HEK293 (cell line): ENCODE measurements around the gene COL6A1.

Experiments used
- CTCF ChIA-PET: fragments of 350-600 bp; formaldehyde crosslinking; extraction: SDS; loops from one replicate; lab custom pipeline; 2021; ENCODE audit warnings: antibody characterized with exemption; lab: Yijun Ruan, JAX
- POLR2A ChIA-PET: fragments of 300-600 bp; formaldehyde crosslinking; extraction: SDS; loops from one replicate; lab custom pipeline; 2020; ENCODE audit warnings: antibody characterized with exemption, inconsistent platforms; lab: Yijun Ruan, JAX
- H3K27ac ChIP-seq: fragments of 200-500 bp; sonication (Bioruptor generic); 2 replicates; pipeline ENCODE4 v1.5.1; 2014; ENCODE audit warnings: low read depth, low read length, control low read depth, inconsistent platforms; ENCODE audit errors: extremely low read depth
- H3K36me3 ChIP-seq, 2 experiments: fragments of 200-500 bp in 1 of 2; sonication (Bioruptor generic) in 1 of 2; 1 replicate in 1 of 2; 2 replicates in 1 of 2; pipeline ENCODE4 v1.5.1; 2014 to 2017; ENCODE audit warnings: inconsistent platforms in 2 of 2, low read length in 2 of 2; ENCODE audit not compliant: control insufficient read depth in 2 of 2, insufficient read depth in 1 of 2
- H3K4me1 ChIP-seq: fragments of 200-500 bp; sonication (Bioruptor generic); 2 replicates; pipeline ENCODE4 v1.5.1; 2014; ENCODE audit warnings: mild to moderate bottlenecking, low read length, inconsistent platforms; ENCODE audit not compliant: control insufficient read depth, insufficient read depth
- H3K4me3 ChIP-seq: 2 replicates; pipeline ENCODE4 v1.5.1; 2011; ENCODE audit warnings: low read depth, mild to moderate bottlenecking, control low read depth, low read length, moderate library complexity
- H3K9me3 ChIP-seq: fragments of 200-500 bp; sonication (Bioruptor generic); 2 replicates; pipeline ENCODE4 v1.5.1; 2014; ENCODE audit warnings: low read depth, low read length, inconsistent platforms; ENCODE audit not compliant: control insufficient read depth, insufficient read depth
- KLF8 ChIP-seq: fragments of 450-650 bp; formaldehyde crosslinking; IDR thresholded peaks from 2 replicates; pipeline ENCODE4 v1.5.1; 2016; ENCODE audit warnings: missing biosample characterization, missing genetic modification characterization
- MEIS1 ChIP-seq: sonication (generic); formaldehyde crosslinking; IDR thresholded peaks from 2 replicates; pipeline ENCODE4 v1.8.1; 2022; ENCODE audit warnings: missing genetic modification reagents, mild to moderate bottlenecking, borderline replicate concordance
- MZF1 ChIP-seq: fragments of 450-650 bp; formaldehyde crosslinking; IDR thresholded peaks from 2 replicates; pipeline ENCODE4 v1.5.1; 2017; ENCODE audit warnings: missing biosample characterization, missing genetic modification characterization, borderline replicate concordance
- ZBTB6 ChIP-seq: fragments of 450-650 bp; formaldehyde crosslinking; IDR thresholded peaks from 2 replicates; pipeline ENCODE4 v1.5.1; 2017; ENCODE audit warnings: missing biosample characterization, missing genetic modification characterization
- ZFP3 ChIP-seq: fragments of 450-650 bp; formaldehyde crosslinking; IDR thresholded peaks from 2 replicates; pipeline ENCODE4 v1.5.1; 2016; ENCODE audit warnings: low read depth, missing biosample characterization, missing genetic modification characterization
- ZNF133 ChIP-seq: fragments of 450-650 bp; formaldehyde crosslinking; IDR thresholded peaks from 2 replicates; pipeline ENCODE4 v1.5.1; 2016; ENCODE audit warnings: missing biosample characterization, missing genetic modification characterization
- ZNF2 ChIP-seq: fragments of 450-650 bp; formaldehyde crosslinking; IDR thresholded peaks from 2 replicates; pipeline ENCODE4 v1.5.1; 2016; ENCODE audit warnings: missing biosample characterization, missing genetic modification characterization
- ZNF48 ChIP-seq: fragments of 450-650 bp; formaldehyde crosslinking; IDR thresholded peaks from 2 replicates; pipeline ENCODE4 v1.5.1; 2016; ENCODE audit warnings: missing biosample characterization, missing genetic modification characterization
- ZNF548 ChIP-seq: fragments of 450-650 bp; formaldehyde crosslinking; IDR thresholded peaks from 2 replicates; pipeline ENCODE4 v1.5.1; 2016; ENCODE audit warnings: missing biosample characterization, missing genetic modification characterization
- ZNF629 ChIP-seq: fragments of 450-650 bp; formaldehyde crosslinking; IDR thresholded peaks from 2 replicates; pipeline ENCODE4 v1.5.1; 2017; ENCODE audit warnings: missing biosample characterization, missing genetic modification characterization
- ZNF777 ChIP-seq: fragments of 450-650 bp; formaldehyde crosslinking; IDR thresholded peaks from 2 replicates; pipeline ENCODE4 v1.5.1; 2017; ENCODE audit warnings: missing biosample characterization, missing genetic modification characterization, borderline replicate concordance
- TF ChIP-seq, protein P1 (sequence below): fragments of 450-650 bp; formaldehyde crosslinking; IDR thresholded peaks from 2 replicates; pipeline ENCODE4 v1.5.1; 2016; ENCODE audit warnings: missing biosample characterization, missing genetic modification characterization

The COL6A1 gene

DNA sequence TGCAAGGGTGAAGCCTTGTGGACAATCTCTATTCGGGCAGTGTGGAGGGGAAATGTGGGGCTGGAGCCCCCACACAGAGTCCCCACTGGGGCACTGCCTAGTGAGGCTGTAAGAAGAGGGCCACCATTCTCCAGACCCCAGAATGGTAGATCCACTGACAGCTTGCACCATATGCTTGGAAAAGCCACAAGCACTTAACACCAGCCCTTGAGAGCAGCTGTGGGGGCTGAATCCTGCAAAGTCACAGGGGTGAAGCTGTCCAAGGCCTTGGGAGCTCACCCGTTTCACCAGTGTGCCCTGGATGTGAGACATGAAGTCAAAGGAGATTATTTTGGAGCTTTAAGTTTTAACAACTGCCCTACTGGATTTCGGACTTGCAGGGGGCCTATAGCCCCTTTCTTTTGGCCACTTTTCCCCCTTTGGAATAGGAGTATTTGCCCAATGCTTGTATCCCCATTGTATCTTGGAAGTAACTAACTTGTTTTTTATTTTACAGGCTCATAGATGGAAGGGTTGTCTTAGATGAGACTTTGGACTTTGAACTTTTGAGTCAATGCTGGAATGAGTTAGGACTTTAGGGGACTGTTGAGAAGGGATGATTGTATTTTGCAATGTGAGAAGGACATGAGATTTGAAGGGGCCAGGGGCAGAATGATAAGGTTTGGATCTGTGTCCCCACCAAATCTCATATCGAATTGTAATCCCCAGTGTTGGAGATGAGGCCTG, 16.3 kb upstream of the COL6A1 start (continued):
- TF ChIP-seq ZNF629 (tag by site-specific recombination) (no peak), ZNF548 (no peak), KLF8 (tag by site-specific recombination) (no peak)

GRCh38 chr21:45966791-45967394, 14.7 kb upstream of the COL6A1 start:
- Histone ChIP-seq H3K4me3 (no peak overlapping the region), H3K4me1 (no peaks in the 10 kb centered on the region), H3K36me3 (no peaks in the 10 kb centered on the region), H3K27ac (no peak overlapping the region), H3K9me3 (no peaks in the 10 kb centered on the region; the same call in 1 of the 2 replicates)
- no peak for TF ChIP-seq ZBTB6 (tag by site-specific recombination)
- TF ChIP-seq ZNF777: no peak
- no peak for TF ChIP-seq MEIS1
- CTCF ChIA-PET: interaction anchor here (0.5 to 1.1 kb wide), 4 partner anchors 8 to 234 kb away, joined by 3 to 5 read pairs (median 4); no protein-coding TSS in a partner anchor
- POLR2A ChIA-PET: no interaction called here

DNA sequence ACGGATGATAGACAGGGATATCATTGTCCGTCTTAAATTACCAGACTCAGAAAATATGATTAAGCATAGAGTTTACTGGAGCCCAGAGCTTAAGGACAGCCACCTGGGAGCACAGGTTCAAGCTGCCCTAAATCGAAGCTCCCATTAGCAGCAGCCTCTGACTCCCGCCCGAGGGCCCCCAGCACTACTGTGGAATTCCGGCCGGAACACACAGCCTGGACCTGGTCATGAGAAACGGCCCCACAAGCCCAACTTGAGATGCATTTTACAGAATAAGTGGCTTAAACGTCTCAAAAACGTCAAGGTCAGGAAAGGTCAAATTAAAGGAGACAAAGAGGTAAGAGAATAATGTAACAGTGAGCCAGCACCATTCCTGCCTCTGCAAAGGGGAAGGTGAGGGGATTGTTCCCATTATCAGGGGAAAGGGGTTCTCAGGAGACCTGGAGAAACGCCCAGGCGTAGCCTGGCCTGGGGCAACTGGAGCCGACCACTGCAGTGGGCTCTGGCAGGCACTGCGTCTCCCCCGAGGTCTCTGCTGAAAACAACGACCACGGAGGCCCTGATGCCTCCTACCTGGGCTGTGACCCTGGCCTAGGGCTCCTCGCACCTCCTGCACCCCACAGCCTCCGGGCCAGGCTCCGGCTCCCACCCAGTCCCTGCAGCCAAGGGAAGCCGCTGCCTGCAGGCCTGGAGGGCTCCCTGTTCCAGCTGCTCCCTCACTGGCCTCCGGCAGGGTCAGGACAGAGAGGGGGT, 11.5 kb upstream of the COL6A1 start:
- Histone ChIP-seq H3K36me3 (no peaks in the 10 kb centered on the region), H3K9me3 (no peaks in the 10 kb centered on the region), H3K27ac (no peak overlapping the region)
- CTCF ChIA-PET: interaction anchor here (0.6 to 3.2 kb wide), 18 partner anchors 9 to 662 kb away, joined by 3 to 22 read pairs (median 4); partner anchors contain the start of gene MCM3AP
- POLR2A ChIA-PET: interaction anchor here (0.6 to 1.3 kb wide), 2 partner anchors 125 to 173 kb away, joined by 3 to 4 read pairs; no protein-coding TSS in a partner anchor
- TF ChIP-seq ZNF48 (tag by site-specific recombination) (no peak), MZF1 (no peak), ZNF133 (tag by site-specific recombination) (no peak), ZFP3 (tag by site-specific recombination) (no peak), ZNF2 (tag by site-specific recombination) (no peak)
- TF ChIP-seq, protein P1, sequence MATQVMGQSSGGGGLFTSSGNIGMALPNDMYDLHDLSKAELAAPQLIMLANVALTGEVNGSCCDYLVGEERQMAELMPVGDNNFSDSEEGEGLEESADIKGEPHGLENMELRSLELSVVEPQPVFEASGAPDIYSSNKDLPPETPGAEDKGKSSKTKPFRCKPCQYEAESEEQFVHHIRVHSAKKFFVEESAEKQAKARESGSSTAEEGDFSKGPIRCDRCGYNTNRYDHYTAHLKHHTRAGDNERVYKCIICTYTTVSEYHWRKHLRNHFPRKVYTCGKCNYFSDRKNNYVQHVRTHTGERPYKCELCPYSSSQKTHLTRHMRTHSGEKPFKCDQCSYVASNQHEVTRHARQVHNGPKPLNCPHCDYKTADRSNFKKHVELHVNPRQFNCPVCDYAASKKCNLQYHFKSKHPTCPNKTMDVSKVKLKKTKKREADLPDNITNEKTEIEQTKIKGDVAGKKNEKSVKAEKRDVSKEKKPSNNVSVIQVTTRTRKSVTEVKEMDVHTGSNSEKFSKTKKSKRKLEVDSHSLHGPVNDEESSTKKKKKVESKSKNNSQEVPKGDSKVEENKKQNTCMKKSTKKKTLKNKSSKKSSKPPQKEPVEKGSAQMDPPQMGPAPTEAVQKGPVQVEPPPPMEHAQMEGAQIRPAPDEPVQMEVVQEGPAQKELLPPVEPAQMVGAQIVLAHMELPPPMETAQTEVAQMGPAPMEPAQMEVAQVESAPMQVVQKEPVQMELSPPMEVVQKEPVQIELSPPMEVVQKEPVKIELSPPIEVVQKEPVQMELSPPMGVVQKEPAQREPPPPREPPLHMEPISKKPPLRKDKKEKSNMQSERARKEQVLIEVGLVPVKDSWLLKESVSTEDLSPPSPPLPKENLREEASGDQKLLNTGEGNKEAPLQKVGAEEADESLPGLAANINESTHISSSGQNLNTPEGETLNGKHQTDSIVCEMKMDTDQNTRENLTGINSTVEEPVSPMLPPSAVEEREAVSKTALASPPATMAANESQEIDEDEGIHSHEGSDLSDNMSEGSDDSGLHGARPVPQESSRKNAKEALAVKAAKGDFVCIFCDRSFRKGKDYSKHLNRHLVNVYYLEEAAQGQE (tag by site-specific recombination): no peak
- TF ChIP-seq, all 188 proteins: peak for 0
- peaks cover 18% of the 10 kb centered on the region for H3K4me1 ChIP-seq
- H3K4me3 ChIP-seq: no peak overlapping the region
